ENCODE measurements around the gene GJB3. TPM values are rescaled to one million over a fixed set of nuclear protein-coding genes. Genes with fewer than 3 reads are reported as not detected.
A peak's percentile ranks its signal among the peaks of the same experiment; 100 is the strongest.

Gene GJB3
- total RNA-seq, 1 donor: not detected

GRCh38 chr1:34786521-34787325, 5.7 kb downstream of the GJB3 start:
- Histone ChIP-seq H3K27ac (ENCODE audit: low read depth, low read length) (no peak overlapping the region), H3K4me1 (ENCODE audit: insufficient read depth, low read length) (peaks cover 8% of the 10 kb centered on the region), H3K4me2 (ENCODE audit: insufficient read depth, low read length) (no peak overlapping the region), H4K20me1 (ENCODE audit: insufficient read depth, low read length) (no peaks in the 10 kb centered on the region), H3K27me3 (ENCODE audit: insufficient read depth, low read length) (peaks cover 11% of the 10 kb centered on the region), H3K36me3 (ENCODE audit: insufficient read depth, low read length) (no peaks in the 10 kb centered on the region), H3K4me3 (ENCODE audit: insufficient read depth, low read length) (no peak overlapping the region), H3K9me3 (ENCODE audit: low read depth, low read length) (no peaks in the 10 kb centered on the region), H3K79me2 (ENCODE audit: insufficient read depth, low read length) (no peaks in the 10 kb centered on the region), H2AFZ (ENCODE audit: low read length) (no peak overlapping the region)
- peak; percentile 98 for DNase-seq (ENCODE audit: insufficient read length, low spot score, missing footprints)
- peak; percentile 92 for TF ChIP-seq CTCF (IDR thresholded peaks at IDR 0.05; ENCODE audit: extremely low read depth, low read depth, low read length)

GRCh38 chr1:34787461-34788420, 6.7 kb downstream of the GJB3 start:
- Histone ChIP-seq H4K20me1 (ENCODE audit: insufficient read depth, low read length) (no peaks in the 10 kb centered on the region), H3K27me3 (ENCODE audit: insufficient read depth, low read length) (peaks cover 7% of the 10 kb centered on the region), H2AFZ (ENCODE audit: low read length) (no peak overlapping the region), H3K36me3 (ENCODE audit: insufficient read depth, low read length) (no peaks in the 10 kb centered on the region), H3K27ac (ENCODE audit: low read depth, low read length) (no peak overlapping the region), H3K4me1 (ENCODE audit: insufficient read depth, low read length) (peaks cover 8% of the 10 kb centered on the region), H3K79me2 (ENCODE audit: insufficient read depth, low read length) (no peaks in the 10 kb centered on the region), H3K4me3 (ENCODE audit: insufficient read depth, low read length) (no peak overlapping the region), H3K9me3 (ENCODE audit: low read depth, low read length) (no peaks in the 10 kb centered on the region), H3K4me2 (ENCODE audit: insufficient read depth, low read length) (no peak overlapping the region)
- peak; percentile 84 for DNase-seq (ENCODE audit: insufficient read length, low spot score, missing footprints)
- TF ChIP-seq CTCF (IDR thresholded peaks at IDR 0.05; ENCODE audit: extremely low read depth, low read depth, low read length): peak; percentile 44

GRCh38 chr1:34790985-34791384, 10.0 kb downstream of the GJB3 start:
- peaks cover 8% of the 10 kb centered on the region for H3K4me1 ChIP-seq (ENCODE audit: insufficient read depth, low read length)
- no peaks in the 10 kb centered on the region for H3K9me3 ChIP-seq (ENCODE audit: low read depth, low read length)
- H3K4me3 ChIP-seq (ENCODE audit: insufficient read depth, low read length): no peak overlapping the region
- no peaks in the 10 kb centered on the region for H4K20me1 ChIP-seq (ENCODE audit: insufficient read depth, low read length)
- H3K4me2 ChIP-seq (ENCODE audit: insufficient read depth, low read length): no peak overlapping the region
- peaks cover 15% of the 10 kb centered on the region for H3K27me3 ChIP-seq (ENCODE audit: insufficient read depth, low read length)
- H2AFZ ChIP-seq (ENCODE audit: low read length): no peak overlapping the region
- peak; percentile 93 for DNase-seq (ENCODE audit: insufficient read length, low spot score, missing footprints)
- TF ChIP-seq CTCF (IDR thresholded peaks at IDR 0.05; ENCODE audit: extremely low read depth, low read depth, low read length): no peak
- no peaks in the 10 kb centered on the region for H3K79me2 ChIP-seq (ENCODE audit: insufficient read depth, low read length)
- no peaks in the 10 kb centered on the region for H3K36me3 ChIP-seq (ENCODE audit: insufficient read depth, low read length)
- H3K27ac ChIP-seq (ENCODE audit: low read depth, low read length): no peak overlapping the region

GRCh38 chr1:34792424-34792823, 11.4 kb downstream of the GJB3 start:
- no peak for TF ChIP-seq CTCF (IDR thresholded peaks at IDR 0.05; ENCODE audit: extremely low read depth, low read depth, low read length)

More at GRCh38 chr1:34792424-34792823, 11.4 kb downstream of the GJB3 start:
- H3K27ac ChIP-seq (ENCODE audit: low read depth, low read length): no peak overlapping the region
- H3K4me3 ChIP-seq (ENCODE audit: insufficient read depth, low read length): no peak overlapping the region
- DNase-seq (ENCODE audit: insufficient read length, low spot score, missing footprints): no peak
- H3K27me3 ChIP-seq (ENCODE audit: insufficient read depth, low read length): peaks cover 15% of the 10 kb centered on the region
- H3K36me3 ChIP-seq (ENCODE audit: insufficient read depth, low read length): no peaks in the 10 kb centered on the region
- peaks cover 8% of the 10 kb centered on the region for H3K4me1 ChIP-seq (ENCODE audit: insufficient read depth, low read length)
- H4K20me1 ChIP-seq (ENCODE audit: insufficient read depth, low read length): no peaks in the 10 kb centered on the region
- H2AFZ ChIP-seq (ENCODE audit: low read length): no peak overlapping the region
- no peak overlapping the region for H3K4me2 ChIP-seq (ENCODE audit: insufficient read depth, low read length)
- no peaks in the 10 kb centered on the region for H3K79me2 ChIP-seq (ENCODE audit: insufficient read depth, low read length)
- no peaks in the 10 kb centered on the region for H3K9me3 ChIP-seq (ENCODE audit: low read depth, low read length)
